Effector CD8-positive, alpha-beta T cell (primary cell): Measurements from ENCODE around the gene MRPL36.
"Not testable (repeated sequence)": the region's sequence is repeated elsewhere in the genome, so short reads cannot be mapped to it uniquely, and the experiment has no call there.

ENCODE experiments used
- DNase-seq: peaks from one replicate; lab custom pipeline; 2025; lab: John Stamatoyannopoulos, UW

Gene MRPL36

GRCh38 chr5:1815071-1815786 is 15.6 kb upstream of the MRPL36 start:
- no peak for DNase-seq

- no peak for DNase-seq
Observed at GRCh38 chr5:1814183-1815020, 14.8 kb upstream of the MRPL36 start.

- DNase-seq: no peak
Observed at GRCh38 chr5:1810581-1811101, 11.0 kb upstream of the MRPL36 start.

GRCh38 chr5:1809416-1810035 is 9.9 kb upstream of the MRPL36 start:
- no peak for DNase-seq

- no peak for DNase-seq
Observed at GRCh38 chr5:1808439-1808838, 8.8 kb upstream of the MRPL36 start.

- DNase-seq: no peak
Observed at GRCh38 chr5:1807451-1808185, 8.0 kb upstream of the MRPL36 start.

- no peak for DNase-seq
Observed at GRCh38 chr5:1806974-1807373, 7.3 kb upstream of the MRPL36 start.

- DNase-seq: no peak
Observed at GRCh38 chr5:1806199-1806598, 6.6 kb upstream of the MRPL36 start.

- no peak for DNase-seq
Observed at GRCh38 chr5:1805736-1806135, 6.1 kb upstream of the MRPL36 start.

- no peak for DNase-seq
Observed at GRCh38 chr5:1805326-1805725, 5.7 kb upstream of the MRPL36 start.

GRCh38 chr5:1804001-1804690 is 4.5 kb upstream of the MRPL36 start:
- no peak for DNase-seq

GRCh38 chr5:1803192-1803591 is 3.6 kb upstream of the MRPL36 start:
- DNase-seq: no peak

- no peak for DNase-seq
Observed at GRCh38 chr5:1801967-1802295, 2.3 kb upstream of the MRPL36 start.

- DNase-seq: peak; percentile 67
Observed at GRCh38 chr5:1801222-1801966, 1.8 kb upstream of the MRPL36 start, which contains the start of gene NDUFS6. TSS of gene NDUFS6 (plus strand) at chr5:1801407. CDS start at chr5:1801418, 11 bp downstream.

GRCh38 chr5:1800472-1801221 is 1.0 kb upstream of the MRPL36 start:
- DNase-seq: peak; percentile 22

- no peak for DNase-seq
Observed at GRCh38 chr5:1799110-1799601, 481 bp downstream of the MRPL36 start.

GRCh38 chr5:1798589-1798988 is 1.0 kb downstream of the MRPL36 start:
- DNase-seq: not testable (repeated sequence)

GRCh38 chr5:1797855-1798254 is 1.8 kb downstream of the MRPL36 start:
- no peak for DNase-seq

GRCh38 chr5:1797103-1797800 is 2.4 kb downstream of the MRPL36 start:
- no peak for DNase-seq
